ENCODE data around the gene DPP8. TPM values are rescaled to one million over a fixed set of nuclear protein-coding genes. Genes with fewer than 3 reads are reported as not detected.

The DPP8 gene
- total RNA-seq, 1 experiment from 2014 or later: 27.1 TPM

GRCh38 chr15:65400760-65401610 lies 116.5 kb downstream of the DPP8 start:
- no peak overlapping the region for H3K9ac ChIP-seq (ENCODE audit: low read length)
- TF ChIP-seq RAD21 (IDR thresholded peaks at IDR 0.05; ENCODE audit: low read depth) (peak; percentile 85), CTCF (IDR thresholded peaks at IDR 0.05 in 2 of 3, conservative IDR thresholded peaks at IDR 0.05 in 1 of 3; ENCODE audit: borderline replicate concordance in 1 of 3, insufficient read depth in 1 of 3, low read depth in 2 of 3, low read length in 2 of 3) (peak; percentile 73 to 96 (median 80); a peak in 5 of 6 replicates), YY1 (IDR thresholded peaks at IDR 0.05; ENCODE audit: extremely low read depth, insufficient replicate concordance, low read depth, low read length) (no peak)

More at GRCh38 chr15:65400760-65401610, 116.5 kb downstream of the DPP8 start:
- Histone ChIP-seq H3K9me2 (ENCODE audit: insufficient read depth) (no peaks in the 10 kb centered on the region), H3K36me3 (ENCODE audit: control insufficient read depth in 1 of 2, insufficient read depth in 2 of 2, low read length in 2 of 2) (no peaks in the 10 kb centered on the region), H4K20me1 (ENCODE audit: insufficient read depth) (no peaks in the 10 kb centered on the region), H3K79me2 (ENCODE audit: insufficient read depth, low read length) (no peaks in the 10 kb centered on the region), H3K9me3 (ENCODE audit: control insufficient read depth in 1 of 2, insufficient read depth in 1 of 2, low read depth in 1 of 2, low read length in 2 of 2) (no peaks in the 10 kb centered on the region), H3K4me2 (ENCODE audit: low read length) (peak overlapping the region; percentile 40), H2AFZ (ENCODE audit: low read depth, low read length, poor library complexity, severe bottlenecking) (peak overlapping the region; percentile 34), H3K4me3 (replicated peaks in 1 of 2; ENCODE audit: low read depth in 1 of 2, low read length in 2 of 2) (no peak overlapping the region), H3K27me3 (ENCODE audit: insufficient read depth, low read length) (no peaks in the 10 kb centered on the region), H3K27ac (ENCODE audit: low read depth, low read length) (no peak overlapping the region), H3K4me1 (ENCODE audit: control insufficient read depth in 1 of 2, insufficient read depth in 2 of 2, low read length in 2 of 2) (peaks cover 6 to 20% of the 10 kb centered on the region in 2 experiments)
- RAD21 ChIA-PET (ENCODE audit: low non-redundant PET in 1 of 2, low total read pairs in 2 of 2, uncharacterized antibody in 2 of 2, unreplicated experiment in 2 of 2): interaction anchor here (0.6 to 0.7 kb wide), 2 partner anchors 78 to 211 kb away, joined by 4 to 8 read pairs; no protein-coding TSS in a partner anchor
- CTCF ChIA-PET: interaction anchor here (0.7 to 3.1 kb wide), 10 partner anchors 9 to 456 kb away, joined by 3 to 21 read pairs (median 4); no protein-coding TSS in a partner anchor
- intact Hi-C loops (cut with micrococcal nuclease): loop anchor here (1.0 to 5.0 kb wide), 2 partner anchors 83 to 214 kb away; partner anchors contain the start of gene CLPX
- POLR2A ChIA-PET: interaction anchor here (0.7 to 1.7 kb wide), 5 partner anchors 16 to 423 kb away, joined by 3 to 8 read pairs (median 3); partner anchors contain the start of genes CLPX and RNU5B-1
- BruUV-seq (replicated peaks): no TSS peak
- DNase-seq (ENCODE audit: low read depth, low spot score) (peak; percentile 56), ATAC-seq (peak; percentile 95)

Measured in HCT116 (cell line).